SK-N-MC (cell line): ENCODE data around the gene IFIH1.

Source experiments
- EZH2 ChIP-seq: fragments of 200-600 bp; sonication (generic); IDR thresholded peaks from one replicate; pipeline ENCODE4 v1.6.1; 2017; ENCODE audit warnings: antibody characterized with exemption
- FOXP2 ChIP-seq: optimal IDR thresholded peaks from 2 replicates; pipeline ENCODE3; 2011; ENCODE audit warnings: mild to moderate bottlenecking, moderate library complexity; ENCODE audit not compliant: insufficient read depth; ENCODE audit errors: extremely low read length, control extremely low read depth

DNA sequence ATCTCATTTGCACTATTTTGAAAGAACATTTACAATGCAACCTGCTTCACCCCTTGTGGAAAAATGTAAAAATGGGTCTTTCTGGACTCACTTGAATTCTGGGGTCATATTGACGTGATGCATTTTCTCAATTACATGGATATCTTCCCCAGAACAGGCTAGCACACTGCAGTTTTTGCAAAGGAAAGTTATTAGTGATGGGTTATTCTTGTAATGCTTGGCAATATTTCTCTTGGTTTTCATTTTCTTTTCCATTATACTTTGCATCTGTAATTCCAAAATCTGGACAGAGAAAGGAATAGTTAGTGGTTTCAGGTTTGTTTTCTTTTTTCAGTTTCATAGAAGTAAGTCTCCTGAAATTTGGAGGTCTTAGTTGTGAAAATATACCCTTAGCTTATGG lies 50.5 kb downstream of the IFIH1 start:
- TF ChIP-seq EZH2 (no peak), FOXP2 (no peak)
